ENCODE results near the gene GDPD5.

- TF ChIP-seq GLIS3 (CRISPR knock-in tag; IDR thresholded peaks at IDR 0.05) (no peak), BACH2 (CRISPR knock-in tag; IDR thresholded peaks at IDR 0.05; ENCODE audit: borderline replicate concordance) (no peak), ARNTL (CRISPR knock-in tag; IDR thresholded peaks at IDR 0.05; ENCODE audit: borderline replicate concordance, low read depth) (no peak), ZC3H10 (CRISPR knock-in tag; IDR thresholded peaks at IDR 0.05) (no peak), TSHZ2 (CRISPR knock-in tag; IDR thresholded peaks at IDR 0.05) (no peak), PATZ1 (CRISPR knock-in tag; IDR thresholded peaks at IDR 0.05; ENCODE audit: borderline replicate concordance) (no peak), CSDC2 (CRISPR knock-in tag; IDR thresholded peaks at IDR 0.05) (no peak), TCF4 (CRISPR knock-in tag; IDR thresholded peaks at IDR 0.05; ENCODE audit: borderline replicate concordance) (no peak), PPARA (CRISPR knock-in tag; IDR thresholded peaks at IDR 0.05; ENCODE audit: borderline replicate concordance) (no peak), ZFP30 (CRISPR knock-in tag; IDR thresholded peaks at IDR 0.05) (no peak), RARB (CRISPR knock-in tag; IDR thresholded peaks at IDR 0.05) (no peak), SNAI2 (CRISPR knock-in tag; IDR thresholded peaks at IDR 0.05) (no peak)
These were observed 53.5 kb downstream of the GDPD5 start for GRCh38 chr11:75472081-75472732.
